ENCODE measurements around the gene TAAR9.

- no peak for TF ChIP-seq EZH2 (IDR thresholded peaks at IDR 0.05; ENCODE audit: low read depth, unreplicated experiment)
- peak; percentile 81 to 84 for TF ChIP-seq CTCF (conservative IDR thresholded peaks at IDR 0.05; ENCODE audit: low read depth in 2 of 2)
- no peak for TF ChIP-seq POLR2AphosphoS5 (IDR thresholded peaks at IDR 0.05; ENCODE audit: low read depth)
- TF ChIP-seq STAT1 (IDR thresholded peaks at IDR 0.05; ENCODE audit: unreplicated experiment): no peak
Measured at GRCh38 chr6:132530293-132530974, 7.6 kb upstream of the TAAR9 start.

All from GM23338 (cell line).